Measurements from ENCODE around the gene ABCA6. TPM values are rescaled to one million over a fixed set of nuclear protein-coding genes. Genes with fewer than 3 reads are reported as not detected.

The ABCA6 gene
- total and polyA plus RNA-seq, 2 of the 13 experiments (the other 11 are each of a cell fraction or from before 2014, with no cell fraction given): 0.05 to 0.11 TPM

GRCh38 chr17:69098625-69099024 lies 43.1 kb downstream of the ABCA6 start (continued):
- TF ChIP-seq TRIM22 (IDR thresholded peaks at IDR 0.05) (no peak), ZNF792 (CRISPR knock-in tag; IDR thresholded peaks at IDR 0.05) (no peak), HOMEZ (CRISPR knock-in tag; IDR thresholded peaks at IDR 0.05; ENCODE audit: low read depth) (no peak), HNF1A (IDR thresholded peaks at IDR 0.05; ENCODE audit: low read depth) (no peak), HNF1A (CRISPR knock-in tag; IDR thresholded peaks at IDR 0.05; ENCODE audit: borderline replicate concordance) (no peak), REL (CRISPR knock-in tag; conservative IDR thresholded peaks at IDR 0.05) (no peak), SP4 (CRISPR knock-in tag; IDR thresholded peaks at IDR 0.05) (no peak), ZNF784 (CRISPR knock-in tag; IDR thresholded peaks at IDR 0.05; ENCODE audit: borderline replicate concordance) (no peak), SOX6 (IDR thresholded peaks at IDR 0.05) (no peak), SOX6 (CRISPR knock-in tag; IDR thresholded peaks at IDR 0.05) (no peak), HNRNPLL (IDR thresholded peaks at IDR 0.05; ENCODE audit: low read depth, low read length, poor library complexity, severe bottlenecking) (no peak), ZNF274 (CRISPR knock-in tag; IDR thresholded peaks at IDR 0.05) (no peak), ATF7-NPFF (CRISPR knock-in tag; IDR thresholded peaks at IDR 0.05; ENCODE audit: low read depth) (no peak), MIER3 (CRISPR knock-in tag; IDR thresholded peaks at IDR 0.05; ENCODE audit: borderline replicate concordance) (no peak), ZNF335 (CRISPR knock-in tag; IDR thresholded peaks at IDR 0.05) (no peak)

All from HepG2 (cell line).